ENCODE measurements around the gene CRYGN. TPM values are rescaled to one million over a fixed set of nuclear protein-coding genes. Genes with fewer than 3 reads are reported as not detected.

Gene CRYGN
- total RNA-seq, 1 donor from 2014 or later: 0.16 TPM

- Mint-ChIP-seq H3K36me3 (ENCODE audit: low read depth) (peaks cover 42% of the 10 kb centered on the region), H3K9me3 (peaks cover 15% of the 10 kb centered on the region), H3K27ac (ENCODE audit: unreplicated experiment) (no peak overlapping the region), H3K4me3 (no peak overlapping the region), H3K4me1 (peaks cover 25% of the 10 kb centered on the region), H3K27me3 (ENCODE audit: low read depth) (no peaks in the 10 kb centered on the region)
- no peak for DNase-seq (ENCODE audit: low read depth, low spot score)
- TF ChIP-seq, protein P1, sequence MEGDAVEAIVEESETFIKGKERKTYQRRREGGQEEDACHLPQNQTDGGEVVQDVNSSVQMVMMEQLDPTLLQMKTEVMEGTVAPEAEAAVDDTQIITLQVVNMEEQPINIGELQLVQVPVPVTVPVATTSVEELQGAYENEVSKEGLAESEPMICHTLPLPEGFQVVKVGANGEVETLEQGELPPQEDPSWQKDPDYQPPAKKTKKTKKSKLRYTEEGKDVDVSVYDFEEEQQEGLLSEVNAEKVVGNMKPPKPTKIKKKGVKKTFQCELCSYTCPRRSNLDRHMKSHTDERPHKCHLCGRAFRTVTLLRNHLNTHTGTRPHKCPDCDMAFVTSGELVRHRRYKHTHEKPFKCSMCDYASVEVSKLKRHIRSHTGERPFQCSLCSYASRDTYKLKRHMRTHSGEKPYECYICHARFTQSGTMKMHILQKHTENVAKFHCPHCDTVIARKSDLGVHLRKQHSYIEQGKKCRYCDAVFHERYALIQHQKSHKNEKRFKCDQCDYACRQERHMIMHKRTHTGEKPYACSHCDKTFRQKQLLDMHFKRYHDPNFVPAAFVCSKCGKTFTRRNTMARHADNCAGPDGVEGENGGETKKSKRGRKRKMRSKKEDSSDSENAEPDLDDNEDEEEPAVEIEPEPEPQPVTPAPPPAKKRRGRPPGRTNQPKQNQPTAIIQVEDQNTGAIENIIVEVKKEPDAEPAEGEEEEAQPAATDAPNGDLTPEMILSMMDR (conservative IDR thresholded peaks at IDR 0.05): no peak
Observed at GRCh38 chr7:151462306-151462779, 22.4 kb upstream of the CRYGN start.

GRCh38 chr7:151461942-151462230 is 21.9 kb upstream of the CRYGN start:
- H3K9me3 Mint-ChIP-seq: peaks cover 15% of the 10 kb centered on the region
- TF ChIP-seq, protein P1 (conservative IDR thresholded peaks at IDR 0.05): no peak
- H3K27ac Mint-ChIP-seq (ENCODE audit: unreplicated experiment): no peak overlapping the region
- no peak for DNase-seq (ENCODE audit: low read depth, low spot score)
- no peak overlapping the region for H3K4me3 Mint-ChIP-seq
- H3K27me3 Mint-ChIP-seq (ENCODE audit: low read depth): no peaks in the 10 kb centered on the region
- H3K36me3 Mint-ChIP-seq (ENCODE audit: low read depth): peaks cover 42% of the 10 kb centered on the region
- H3K4me1 Mint-ChIP-seq: peaks cover 30% of the 10 kb centered on the region

DNA sequence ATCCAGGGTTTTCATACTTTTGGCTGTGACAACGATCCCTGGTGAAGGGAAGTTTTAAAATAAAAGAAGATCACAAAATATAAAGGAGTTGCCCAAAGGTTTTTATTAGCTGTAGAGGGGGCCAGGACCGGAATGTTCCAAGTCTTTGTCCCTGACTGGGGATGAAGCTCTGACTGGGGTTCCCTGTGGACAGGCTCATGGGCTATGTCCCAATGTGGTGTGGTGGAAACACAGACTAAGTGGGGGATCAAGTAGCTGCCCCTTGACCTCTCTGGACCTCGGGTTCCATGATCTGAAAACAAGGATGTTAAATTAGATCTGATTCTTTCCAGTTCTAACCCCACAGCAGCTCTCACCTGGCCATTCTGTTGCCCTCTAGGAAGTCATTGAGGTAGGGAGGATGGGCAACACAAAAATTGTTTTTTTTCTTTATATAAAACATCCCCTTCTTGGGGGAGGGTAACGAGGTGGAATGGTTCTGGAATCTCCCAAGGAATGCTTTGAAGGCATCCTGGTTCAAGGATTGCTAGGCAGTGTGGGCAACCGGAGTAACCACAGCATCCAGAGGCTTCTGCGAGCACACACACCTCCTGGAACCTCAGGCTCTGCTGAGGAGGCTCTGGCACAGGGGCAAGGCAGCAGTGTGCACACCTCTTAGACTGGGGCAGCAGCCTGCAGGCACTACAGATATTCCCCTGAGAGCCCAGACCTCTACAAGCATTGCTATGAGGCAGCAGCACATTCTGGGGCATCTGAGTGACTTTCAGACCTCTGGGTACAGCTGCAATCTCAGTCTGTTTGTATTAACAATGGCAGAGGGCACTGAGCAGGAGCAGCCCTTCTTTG is 21.4 kb upstream of the CRYGN start:
- no peak overlapping the region for H3K27ac Mint-ChIP-seq (ENCODE audit: unreplicated experiment)
- H3K36me3 Mint-ChIP-seq (ENCODE audit: low read depth): peaks cover 42% of the 10 kb centered on the region
- no peak for DNase-seq (ENCODE audit: low read depth, low spot score)
- no peaks in the 10 kb centered on the region for H3K27me3 Mint-ChIP-seq (ENCODE audit: low read depth)
- H3K9me3 Mint-ChIP-seq: peaks cover 15% of the 10 kb centered on the region
- H3K4me1 Mint-ChIP-seq: peaks cover 30% of the 10 kb centered on the region
- TF ChIP-seq, protein P1 (conservative IDR thresholded peaks at IDR 0.05): no peak
- no peak overlapping the region for H3K4me3 Mint-ChIP-seq

GRCh38 chr7:151460474-151460855 is 20.5 kb upstream of the CRYGN start:
- Mint-ChIP-seq H3K4me3 (peak overlapping the region; percentile 71), H3K27ac (ENCODE audit: unreplicated experiment) (peak overlapping the region; percentile 13), H3K4me1 (peaks cover 30% of the 10 kb centered on the region), H3K36me3 (ENCODE audit: low read depth) (peaks cover 36% of the 10 kb centered on the region), H3K9me3 (peaks cover 15% of the 10 kb centered on the region), H3K27me3 (ENCODE audit: low read depth) (no peaks in the 10 kb centered on the region)
- no peak for DNase-seq (ENCODE audit: low read depth, low spot score)
- TF ChIP-seq, protein P1 (conservative IDR thresholded peaks at IDR 0.05): no peak

- TF ChIP-seq, protein P1 (conservative IDR thresholded peaks at IDR 0.05): peak; percentile 38
- Mint-ChIP-seq H3K36me3 (ENCODE audit: low read depth) (peaks cover 30% of the 10 kb centered on the region), H3K4me3 (peak overlapping the region; percentile 71), H3K27me3 (ENCODE audit: low read depth) (no peaks in the 10 kb centered on the region), H3K9me3 (peaks cover 15% of the 10 kb centered on the region), H3K4me1 (peaks cover 30% of the 10 kb centered on the region), H3K27ac (ENCODE audit: unreplicated experiment) (peak overlapping the region; percentile 13)
- peak; percentile 44 for DNase-seq (ENCODE audit: low read depth, low spot score)
Observed at GRCh38 chr7:151459726-151460473, 20.0 kb upstream of the CRYGN start.

Data from neural crest cell (in vitro differentiated cells).